Stimulated activated CD4-positive, alpha-beta T cell treated with anti-CD3 and anti-CD28 coated beads, Interleukin-15, amount 100 ng/mL, for 1 hour (primary cell): ENCODE results near the gene GRAMD1B.

ENCODE experiments used
- DNase-seq, 2 donors: peaks; one replicate each; pipeline ENCODE4 v3.0.0-alpha.2; 2020; ENCODE audit warnings: low read depth in 1 of 2, low spot score in 1 of 2

The GRAMD1B gene

DNA sequence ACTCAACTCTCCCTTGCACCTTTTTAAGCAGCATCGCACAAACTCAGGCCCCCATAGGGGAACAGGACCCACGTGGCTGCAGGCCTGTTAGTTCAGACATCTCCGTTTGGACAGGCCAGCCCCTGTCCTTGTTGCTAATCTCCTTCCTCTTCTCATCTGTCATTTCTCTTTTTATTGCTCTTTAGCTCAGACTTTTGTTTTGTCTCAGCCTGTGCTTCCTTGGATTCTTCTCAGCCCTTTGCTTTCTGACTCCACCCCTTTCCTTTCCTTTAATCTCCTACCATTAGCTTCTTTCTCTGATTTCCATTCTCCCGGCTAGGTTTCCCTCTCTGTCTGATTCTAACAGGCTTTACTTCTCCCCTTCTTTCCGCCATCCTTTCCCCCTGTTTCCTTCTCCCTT is 155.6 kb downstream of the GRAMD1B start:
- DNase-seq, result no peak

DNA sequence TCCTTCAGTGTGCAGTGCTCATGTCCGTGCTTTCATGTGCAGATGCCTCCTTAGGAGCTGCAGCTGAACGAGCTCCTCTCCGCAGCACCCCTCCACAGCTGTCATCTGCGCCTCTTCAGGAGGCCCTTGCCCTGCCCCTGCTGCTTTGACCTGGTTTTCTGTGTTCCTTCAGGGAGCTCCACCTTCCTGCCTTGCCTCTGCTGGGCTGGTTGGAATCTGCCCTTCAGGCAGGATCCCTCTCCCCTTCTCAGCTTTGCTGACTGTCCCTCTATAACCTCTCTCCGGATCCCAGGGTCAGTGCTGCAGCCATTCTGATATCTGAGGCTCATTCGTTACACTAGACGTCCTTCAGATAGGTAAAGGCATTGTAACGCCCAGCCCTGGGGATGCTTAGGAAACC is 156.5 kb downstream of the GRAMD1B start:
- no peak for DNase-seq

DNA sequence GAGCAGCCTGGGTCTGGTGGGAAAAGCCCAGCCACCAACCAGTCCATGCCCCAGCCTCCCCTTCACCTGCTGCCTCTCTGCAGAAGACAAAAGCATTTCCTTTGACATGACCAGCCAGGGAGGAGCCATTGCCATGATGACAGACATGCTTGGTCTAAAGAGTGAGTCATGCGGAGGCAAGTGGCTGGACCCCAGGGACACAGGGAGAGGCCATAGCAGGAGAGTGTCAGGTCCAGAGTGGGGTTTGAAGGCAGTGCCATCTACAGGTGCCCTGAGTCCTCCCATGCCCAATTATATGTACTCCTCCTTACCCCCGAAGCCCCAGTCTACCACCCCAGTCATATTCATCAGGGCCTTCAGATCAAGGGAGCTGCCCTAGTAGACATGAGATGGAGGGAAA is 157.0 kb downstream of the GRAMD1B start:
- no peak for DNase-seq

DNA sequence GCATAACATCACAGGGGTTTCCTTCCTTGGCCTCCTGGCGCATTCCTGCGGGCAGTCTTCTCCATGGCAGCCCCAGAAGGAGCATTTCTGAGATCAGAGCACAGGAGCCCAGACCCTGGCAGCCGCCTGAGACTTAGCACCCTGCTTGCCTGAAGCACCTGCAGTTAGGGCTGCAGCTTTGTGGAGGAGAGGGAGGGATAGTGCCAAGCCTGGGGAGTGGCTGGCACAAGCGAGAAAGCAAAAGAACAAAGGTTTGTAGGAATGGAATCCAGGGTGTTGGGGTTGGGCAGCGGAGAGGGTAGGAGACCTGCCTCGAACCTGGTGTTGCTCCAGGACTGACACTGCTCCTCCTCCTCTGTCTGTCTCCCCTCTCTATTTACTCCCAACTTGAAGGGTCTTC is 157.5 kb downstream of the GRAMD1B start:
- no peak for DNase-seq

DNA sequence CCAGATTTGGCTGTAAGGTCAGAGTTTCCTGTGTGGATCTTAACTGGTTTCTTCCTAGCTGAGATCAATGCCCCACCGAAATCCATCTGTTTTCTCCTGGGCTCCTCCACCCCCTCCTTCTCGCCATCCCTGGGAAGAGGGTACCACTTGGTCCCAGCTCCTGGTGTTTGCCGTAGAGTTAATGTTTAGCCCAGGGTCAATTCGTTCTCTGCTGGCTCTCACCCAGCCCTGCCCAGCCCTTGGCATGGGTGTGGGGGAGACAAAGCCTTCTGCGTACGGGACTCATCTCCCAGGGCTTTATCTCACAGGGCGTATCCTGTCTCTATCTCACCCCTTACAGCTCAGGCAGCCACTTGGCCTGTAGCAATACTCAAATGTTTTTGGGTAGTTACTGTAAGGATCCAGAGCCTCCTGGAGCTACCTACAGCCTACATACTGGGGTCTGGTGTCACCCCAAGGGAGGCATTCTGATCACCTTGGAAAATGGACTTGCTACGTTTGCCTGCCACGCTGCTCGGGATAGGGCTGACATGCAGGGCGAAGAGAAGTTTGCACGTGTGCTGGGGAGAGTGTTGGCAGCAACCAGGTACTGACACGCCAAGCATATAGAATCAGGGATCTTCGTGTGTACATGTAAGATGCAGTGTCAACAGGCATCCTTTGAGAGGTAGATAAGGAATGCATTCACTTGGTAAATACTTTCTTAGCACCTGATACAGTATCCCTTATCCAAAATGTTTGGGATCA is 158.2 kb downstream of the GRAMD1B start:
- no peak for DNase-seq

DNA sequence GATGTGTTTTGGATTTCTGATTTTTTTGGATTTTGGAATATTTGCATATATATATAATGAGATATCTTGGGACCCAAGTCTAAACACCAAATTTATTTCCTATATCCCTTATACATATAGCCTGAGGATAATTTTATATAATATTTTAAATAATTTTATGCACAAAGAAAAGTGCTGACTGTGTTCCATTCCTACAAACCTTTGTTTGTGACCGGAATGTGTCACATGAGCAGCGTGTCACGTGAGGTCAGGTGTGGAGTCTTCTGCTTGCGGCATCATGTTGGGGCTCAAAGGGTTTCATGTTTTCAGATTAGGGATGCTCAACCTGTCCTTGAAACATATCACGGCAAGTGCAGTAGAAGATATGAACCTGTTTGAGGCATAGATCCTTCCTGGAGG is 158.8 kb downstream of the GRAMD1B start:
- no peak for DNase-seq

DNA sequence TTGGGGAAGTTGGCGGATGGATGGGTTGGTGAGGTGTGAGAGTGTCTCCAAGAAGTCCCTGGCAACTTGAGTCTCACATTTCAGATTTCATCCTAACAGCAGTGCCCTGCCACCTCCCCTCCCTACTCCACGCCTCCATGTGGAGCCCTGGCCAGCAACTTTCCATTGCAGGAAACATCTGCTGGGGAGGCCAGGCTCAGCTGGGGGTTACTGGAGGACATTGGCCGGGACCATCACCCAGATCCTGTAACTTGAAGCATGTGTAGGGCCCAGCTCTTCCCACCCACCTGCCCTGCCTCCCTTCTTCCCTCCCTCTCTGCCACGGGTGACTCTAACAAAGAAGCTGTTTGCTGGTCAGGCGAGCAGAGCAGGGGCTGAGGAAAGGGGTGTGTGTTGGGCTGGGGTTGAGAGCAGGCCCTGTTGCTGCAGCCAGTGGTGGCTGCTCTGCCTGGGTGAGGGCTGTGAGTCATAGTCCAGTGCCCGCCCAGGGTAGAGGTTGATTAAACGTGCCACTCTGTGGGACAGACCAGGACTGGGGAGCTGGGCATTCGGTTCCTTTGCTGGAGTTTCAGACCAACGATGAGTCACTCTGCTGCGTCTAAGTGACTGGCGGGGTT is 160.3 kb downstream of the GRAMD1B start:
- DNase-seq, result no peak

DNA sequence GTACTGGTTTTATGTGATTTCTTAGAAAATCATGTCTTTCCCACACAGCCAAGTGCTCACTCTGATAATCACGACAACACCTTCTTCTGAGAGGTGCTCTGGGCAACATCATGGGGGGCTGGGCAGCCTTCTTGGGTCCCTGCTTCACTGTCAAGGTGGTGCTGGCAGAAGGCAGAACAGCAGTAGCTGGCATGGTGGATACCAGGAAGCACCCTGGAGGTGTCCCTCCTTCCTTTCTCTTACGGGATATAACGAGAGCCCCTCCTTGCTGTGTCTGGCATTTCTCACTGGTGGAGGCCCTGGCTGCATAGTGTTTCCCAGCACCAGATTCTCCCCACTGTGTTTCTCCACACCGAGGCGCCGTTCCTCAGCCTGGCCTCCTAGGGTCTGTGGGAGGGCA is 163.5 kb downstream of the GRAMD1B start:
- DNase-seq, result no peak

DNA sequence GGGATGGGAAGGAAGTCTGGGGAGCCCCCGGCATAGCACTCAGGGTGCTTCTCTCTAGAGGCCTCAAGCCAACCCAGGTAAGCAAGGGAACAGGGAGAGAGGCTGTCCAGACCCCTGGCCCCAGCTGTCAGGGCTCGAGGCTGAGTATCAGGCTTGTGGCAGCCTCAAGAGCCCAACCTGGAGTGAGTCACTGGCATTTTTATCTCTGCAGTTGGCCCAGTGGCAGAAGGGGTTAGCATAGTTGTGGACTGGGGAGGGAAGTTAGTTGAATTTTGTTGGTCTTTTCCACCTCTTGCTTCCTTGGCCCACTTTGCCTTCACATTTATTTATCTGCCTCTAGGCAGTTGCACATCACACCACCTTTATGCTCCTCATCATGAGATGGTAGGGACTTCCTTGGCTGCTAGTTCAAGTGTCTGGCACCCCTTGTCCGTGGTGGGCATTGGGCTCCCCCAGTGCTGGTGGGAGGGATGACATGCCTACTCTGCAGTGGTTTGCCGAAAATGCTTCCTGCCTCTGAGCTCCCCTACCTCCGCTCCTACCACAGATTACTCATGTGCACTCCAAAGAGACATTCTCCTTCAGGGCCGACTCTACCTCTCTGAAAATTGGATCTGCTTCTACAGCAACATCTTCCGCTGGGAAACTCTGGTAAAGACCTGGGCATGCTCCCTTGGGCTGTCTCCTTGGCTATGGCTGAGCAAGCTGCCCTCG is 164.3 kb downstream of the GRAMD1B start:
- DNase-seq, result no peak

DNA sequence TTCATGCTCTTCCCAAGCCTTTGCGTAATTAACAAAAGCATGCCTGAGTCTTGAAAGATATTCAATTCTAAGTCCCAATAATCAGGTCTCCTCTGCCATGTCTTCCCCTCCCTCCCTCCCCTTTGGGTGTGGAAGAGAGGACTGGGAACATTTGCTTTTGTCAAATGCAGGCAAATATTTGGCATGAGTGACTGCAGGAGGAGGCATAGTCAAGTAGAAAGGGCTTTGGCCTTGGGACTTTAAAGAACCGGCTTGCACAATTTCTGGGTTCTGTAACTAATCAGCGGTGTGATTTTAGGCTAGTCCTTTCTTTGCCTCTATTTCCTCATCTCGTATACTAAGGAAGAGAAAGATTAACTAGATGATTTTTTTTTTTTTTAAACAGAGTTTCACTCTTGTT is 164.9 kb downstream of the GRAMD1B start:
- no peak for DNase-seq

DNA sequence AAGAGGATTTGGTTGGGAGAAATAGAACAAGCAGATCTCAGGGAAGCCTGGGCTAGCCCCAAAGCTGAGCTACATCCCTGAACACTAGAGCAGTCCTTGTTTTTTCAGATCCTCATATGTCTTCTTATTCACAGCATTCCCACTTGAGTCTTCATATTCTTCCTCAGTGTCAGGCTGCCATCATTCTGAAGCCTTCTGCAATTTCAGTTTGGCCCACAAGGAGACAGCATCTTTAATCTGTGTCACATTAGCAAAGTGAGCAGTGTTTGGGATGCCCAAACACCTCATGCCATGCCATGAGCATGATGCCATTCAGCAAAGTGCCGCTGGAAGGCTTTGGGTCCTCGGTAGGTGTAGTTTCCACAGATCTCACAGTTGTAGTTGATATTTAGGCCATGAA is 167.8 kb downstream of the GRAMD1B start:
- no peak for DNase-seq

DNA sequence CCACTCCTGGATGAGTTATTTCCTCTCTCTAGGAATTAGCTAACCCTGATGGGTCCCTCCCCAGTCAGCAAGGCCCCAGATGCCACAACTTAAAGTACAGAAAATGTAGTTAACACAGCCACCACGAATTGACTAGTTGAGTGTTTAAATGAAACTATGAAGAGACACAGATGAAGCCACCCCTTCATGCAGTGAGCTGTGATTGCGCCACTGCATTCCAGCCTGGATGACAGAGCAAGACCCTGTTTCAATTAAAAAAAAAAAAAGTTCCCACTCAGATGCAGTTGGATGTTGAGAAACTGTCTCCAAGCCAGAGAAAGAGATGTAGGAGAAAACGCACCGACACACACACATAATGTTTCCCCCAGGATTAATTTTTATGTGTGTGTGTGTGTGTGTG is 171.1 kb downstream of the GRAMD1B start:
- no peak for DNase-seq

DNA sequence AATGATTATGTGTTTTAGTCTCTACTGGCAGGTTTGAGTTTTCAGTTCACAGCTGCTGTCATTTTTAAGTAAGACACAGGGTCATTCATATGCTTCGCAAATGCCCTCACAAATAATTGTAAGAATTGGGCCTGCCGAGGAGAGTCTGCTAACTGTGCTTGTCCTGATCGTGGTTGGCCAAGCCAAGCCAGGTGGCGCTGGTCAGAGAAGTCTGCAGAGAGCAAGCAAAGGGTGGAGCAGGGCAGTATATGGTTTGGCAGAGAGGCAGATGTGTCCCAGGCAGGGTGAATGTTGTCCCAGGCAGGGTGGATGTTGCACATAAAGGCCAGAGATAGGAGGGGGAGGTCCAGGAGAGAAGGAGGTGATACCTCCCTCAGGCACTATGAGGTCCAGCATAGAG is 171.7 kb downstream of the GRAMD1B start:
- DNase-seq, result no peak

DNA sequence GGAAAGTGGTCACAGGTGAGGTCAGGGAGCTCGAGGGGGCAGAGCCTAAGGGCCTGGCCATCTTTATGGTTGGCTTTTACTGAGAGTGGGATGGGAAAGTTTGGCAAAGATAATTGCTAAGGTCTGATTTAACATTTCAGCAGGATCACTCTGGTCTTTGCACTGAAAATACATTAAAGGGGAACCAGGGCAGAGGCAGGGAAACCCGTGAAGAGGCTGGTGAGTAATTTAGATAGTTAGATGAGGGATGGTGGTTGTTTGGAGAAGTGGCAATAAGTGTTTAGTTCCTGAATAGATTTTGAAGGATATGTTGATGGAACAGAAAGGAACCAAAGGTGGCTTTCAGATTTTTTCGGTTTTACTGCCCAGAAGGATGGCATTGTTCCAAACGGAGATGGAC is 173.6 kb downstream of the GRAMD1B start:
- DNase-seq, result no peak

DNA sequence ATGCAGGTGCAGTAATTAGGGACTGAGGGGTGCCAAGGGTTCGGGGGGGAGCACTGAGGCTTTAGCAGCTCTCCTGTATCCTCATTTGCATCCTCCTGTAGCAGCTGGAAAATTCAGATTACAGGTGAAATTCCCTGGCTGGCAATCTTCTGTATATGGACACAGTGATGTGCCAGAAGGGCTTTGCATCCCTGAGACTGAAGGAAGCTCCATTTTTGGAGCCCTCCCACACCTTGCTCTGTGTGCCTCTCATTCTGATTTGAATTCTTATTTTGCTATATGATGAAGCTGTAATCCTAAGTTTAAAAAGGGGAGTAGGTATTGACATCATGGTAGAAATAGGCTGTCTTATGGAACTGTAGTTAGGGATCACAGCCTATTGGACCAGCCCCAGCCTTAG is 177.7 kb downstream of the GRAMD1B start:
- DNase-seq, result no peak

DNA sequence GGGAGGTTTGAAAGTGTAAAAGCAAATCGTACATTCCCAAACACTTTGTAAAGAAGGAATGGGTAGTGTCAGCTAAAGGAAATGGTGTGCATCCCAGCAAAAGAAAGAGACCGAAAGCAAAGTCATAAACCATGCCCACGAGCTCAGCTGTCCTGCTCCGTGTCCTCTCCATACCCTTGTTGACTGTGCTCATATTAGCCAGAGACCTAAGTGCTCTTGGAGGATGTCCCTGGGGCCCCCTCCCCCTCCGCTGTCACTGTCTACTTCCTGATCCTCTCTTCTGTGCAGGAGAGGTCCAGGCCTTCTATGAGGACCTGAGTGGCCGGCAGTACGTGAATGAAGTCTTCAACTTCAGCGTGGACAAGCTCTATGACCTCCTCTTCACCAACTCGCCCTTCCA is 178.3 kb downstream of the GRAMD1B start:
- no peak for DNase-seq

DNA sequence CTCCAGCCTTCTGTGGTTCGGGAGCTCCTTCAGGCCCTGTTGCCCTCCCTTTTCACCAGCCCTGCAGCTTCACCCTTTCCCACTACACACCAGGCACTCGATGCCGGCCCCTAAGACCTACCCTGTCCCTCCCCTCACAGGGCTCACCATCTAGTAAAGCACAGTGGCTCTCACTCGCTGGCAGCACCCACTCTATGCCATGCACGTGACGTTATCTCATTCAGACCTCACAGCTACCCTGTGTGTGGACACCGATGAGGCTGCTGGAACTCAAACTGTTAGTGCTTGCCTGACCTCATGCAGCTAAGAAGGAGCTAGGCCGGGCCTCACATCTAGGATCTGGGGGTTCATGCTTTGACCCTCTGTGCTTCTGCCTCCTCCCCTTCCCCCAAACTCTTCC is 178.9 kb downstream of the GRAMD1B start:
- DNase-seq, result no peak

DNA sequence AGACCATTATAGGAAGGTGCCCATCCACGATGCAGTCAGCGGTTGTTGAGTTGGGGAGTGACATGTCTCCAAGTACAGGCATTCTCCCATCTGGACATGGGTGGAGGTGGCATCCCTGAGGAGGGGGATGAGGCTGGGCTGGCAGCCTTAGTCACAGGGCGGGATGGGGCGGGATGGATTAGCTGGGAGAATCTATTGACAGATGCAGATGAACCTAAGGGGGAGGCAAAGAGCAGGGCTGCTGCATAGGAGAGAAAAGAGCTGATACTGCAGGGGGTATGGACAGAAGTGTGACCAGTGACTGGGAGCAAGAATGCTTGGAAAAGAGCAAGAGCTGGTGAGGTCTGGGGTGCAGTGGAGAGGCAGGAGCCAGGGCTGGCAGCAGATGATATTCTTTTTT is 181.6 kb downstream of the GRAMD1B start:
- no peak for DNase-seq

DNA sequence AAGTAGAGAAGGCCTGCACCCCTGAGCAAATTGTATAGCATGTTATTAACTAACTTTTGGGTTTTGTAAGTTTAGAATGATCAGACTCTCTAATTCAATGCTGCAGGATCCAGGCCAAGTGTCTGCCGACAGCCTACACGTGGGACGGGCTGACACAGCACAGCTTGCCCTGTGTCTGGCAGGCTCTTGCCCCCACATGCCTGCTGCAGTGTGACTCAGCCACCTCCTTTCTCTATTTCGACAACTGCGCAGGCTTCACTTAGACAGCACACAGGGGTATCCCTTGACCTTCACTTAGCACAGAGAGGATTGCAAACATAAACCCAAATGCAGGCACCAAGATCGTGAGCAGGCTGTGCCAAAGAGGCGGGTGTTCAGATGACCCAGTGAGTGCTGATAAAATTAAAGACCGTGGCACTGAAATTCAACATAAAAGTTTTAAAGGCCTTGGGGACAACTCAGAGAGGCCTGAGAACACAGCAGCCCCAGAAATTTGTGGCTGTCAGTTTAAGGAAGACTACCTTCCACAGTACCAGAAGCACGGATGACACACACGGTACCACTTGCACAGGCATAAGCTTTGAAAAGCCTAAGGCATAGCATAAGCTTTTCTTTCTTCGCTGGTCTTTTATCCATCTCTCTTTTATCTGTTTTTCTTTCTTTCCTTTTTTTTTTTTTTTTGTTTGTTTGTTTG is 186.6 kb downstream of the GRAMD1B start:
- DNase-seq, result no peak

DNA sequence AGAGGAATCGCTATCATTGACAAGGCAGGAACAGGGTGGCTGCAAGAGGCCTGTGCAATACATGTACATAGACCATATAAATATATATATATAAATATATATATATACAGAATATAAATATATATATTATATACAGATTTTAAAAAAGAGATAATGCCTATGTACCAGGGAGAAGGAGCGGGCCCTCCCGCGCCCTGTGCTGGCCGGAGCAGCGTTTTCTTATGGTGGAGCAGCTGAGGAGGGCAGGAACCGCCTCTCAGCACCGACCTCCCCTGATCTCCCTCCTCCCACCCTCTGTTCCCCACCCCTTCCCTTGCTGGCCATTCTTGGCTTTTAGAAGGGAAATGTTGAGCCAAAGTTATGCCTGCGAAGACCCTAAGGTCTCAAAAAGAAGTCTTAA is 192.5 kb downstream of the GRAMD1B start:
- DNase-seq, result no peak

DNA sequence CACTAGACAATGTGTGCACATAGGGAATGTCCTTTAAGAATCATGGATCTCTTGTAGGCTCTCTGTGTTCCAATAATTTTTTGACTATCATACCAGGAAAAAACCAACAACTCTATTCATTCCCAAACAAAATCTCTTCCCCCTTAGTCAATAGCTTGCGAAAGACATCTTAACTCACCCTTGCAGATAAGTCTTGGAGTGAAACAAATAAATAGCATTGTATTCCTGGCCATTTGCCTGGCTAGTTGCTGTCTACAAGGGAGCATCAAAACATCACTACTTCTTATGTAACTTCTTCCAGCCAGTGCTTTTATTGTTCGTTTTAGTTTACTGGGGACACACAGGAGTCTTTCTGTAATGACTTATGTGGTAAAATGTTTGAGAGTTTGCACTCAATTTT is 194.9 kb downstream of the GRAMD1B start:
- no peak for DNase-seq
